KMS-11 (cell line): ENCODE data around the gene FHIT.
"Not testable (repeated sequence)": the region's sequence is repeated elsewhere in the genome, so short reads cannot be mapped to it uniquely, and the experiment has no call there.

Experiments used
- H2AFZ ChIP-seq: fragments of 200-600 bp; sonication (generic); 2 replicates; pipeline ENCODE4 v1.6.1; 2016; ENCODE audit warnings: antibody characterized with exemption, mixed run types, low read depth
- H3K27ac ChIP-seq: fragments of 200-600 bp; sonication (generic); 2 replicates; pipeline ENCODE4 v1.6.1; 2016; ENCODE audit warnings: mild to moderate bottlenecking, mixed run types
- H3K27me3 ChIP-seq: fragments of 200-600 bp; sonication (generic); 2 replicates; pipeline ENCODE4 v1.6.1; 2017; ENCODE audit warnings: mild to moderate bottlenecking, low read depth, mixed run types, moderate library complexity; ENCODE audit not compliant: insufficient read depth
- H3K36me3 ChIP-seq: fragments of 200-600 bp; sonication (generic); 2 replicates; pipeline ENCODE4 v1.6.1; 2017; ENCODE audit warnings: mild to moderate bottlenecking, mixed run types; ENCODE audit not compliant: insufficient read depth
- H3K4me1 ChIP-seq: fragments of 200-600 bp; sonication (generic); 2 replicates; pipeline ENCODE4 v1.6.1; 2016; ENCODE audit warnings: mild to moderate bottlenecking, low read depth, mixed run types; ENCODE audit not compliant: poor library complexity, severe bottlenecking
- H3K4me2 ChIP-seq: fragments of 200-600 bp; sonication (generic); 2 replicates; pipeline ENCODE4 v1.7.0; 2016; ENCODE audit warnings: mild to moderate bottlenecking, mixed run types
- H3K4me3 ChIP-seq: fragments of 200-600 bp; sonication (generic); IDR thresholded peaks from 2 replicates; pipeline ENCODE4 v1.6.1; 2017; ENCODE audit warnings: low read depth, low read length, mixed read lengths; ENCODE audit not compliant: insufficient read depth
- H3K79me2 ChIP-seq: fragments of 200-600 bp; sonication (generic); 2 replicates; pipeline ENCODE4 v1.6.1; 2016; ENCODE audit warnings: low read depth, mixed run types; ENCODE audit not compliant: insufficient read depth
- H3K9ac ChIP-seq: fragments of 200-600 bp; sonication (generic); 2 replicates; pipeline ENCODE4 v1.6.1; 2016; ENCODE audit warnings: mild to moderate bottlenecking, mixed run types
- H4K20me1 ChIP-seq: fragments of 200-600 bp; sonication (generic); 2 replicates; pipeline ENCODE4 v1.6.1; 2016; ENCODE audit warnings: mild to moderate bottlenecking, mixed run types; ENCODE audit not compliant: insufficient read depth
- CTCF ChIP-seq: fragments of 200-600 bp; sonication (generic); conservative IDR thresholded peaks from 2 replicates; pipeline ENCODE4 v1.6.1; 2017; ENCODE audit warnings: low read depth, mild to moderate bottlenecking, antibody characterized with exemption, low read length, moderate library complexity, mixed read lengths

Gene FHIT

GRCh38 chr3:59936472-59936871 lies 1314.8 kb downstream of the FHIT start:
- Histone ChIP-seq H3K79me2 (no peaks in the 10 kb centered on the region), H3K4me2 (no peak overlapping the region), H3K9ac (no peak overlapping the region), H3K36me3 (no peaks in the 10 kb centered on the region), H3K4me3 (no peak overlapping the region), H3K4me1 (no peaks in the 10 kb centered on the region), H3K27me3 (no peaks in the 10 kb centered on the region), H2AFZ (no peak overlapping the region), H4K20me1 (no peaks in the 10 kb centered on the region), H3K27ac (no peak overlapping the region)
- TF ChIP-seq CTCF = no peak

- no peak overlapping the region for H2AFZ ChIP-seq
- H3K27ac ChIP-seq = no peak overlapping the region
- H3K4me1 ChIP-seq = no peaks in the 10 kb centered on the region
- H3K36me3 ChIP-seq = no peaks in the 10 kb centered on the region
- no peak overlapping the region for H3K4me3 ChIP-seq
- no peak for TF ChIP-seq CTCF
- no peaks in the 10 kb centered on the region for H3K27me3 ChIP-seq
- no peak overlapping the region for H3K4me2 ChIP-seq
- no peaks in the 10 kb centered on the region for H4K20me1 ChIP-seq
- no peak overlapping the region for H3K9ac ChIP-seq
- no peaks in the 10 kb centered on the region for H3K79me2 ChIP-seq
Observed at GRCh38 chr3:59935025-59935424, 1316.2 kb downstream of the FHIT start.

GRCh38 chr3:59934560-59934959 lies 1316.7 kb downstream of the FHIT start:
- not testable (repeated sequence) for H2AFZ ChIP-seq, H3K9ac ChIP-seq, H3K4me3 ChIP-seq, H4K20me1 ChIP-seq, H3K36me3 ChIP-seq, H3K79me2 ChIP-seq, H3K4me1 ChIP-seq, H3K27ac ChIP-seq, H3K4me2 ChIP-seq, H3K27me3 ChIP-seq

- H3K4me2 ChIP-seq = no peak overlapping the region
- H2AFZ ChIP-seq = no peak overlapping the region
- H3K79me2 ChIP-seq = no peaks in the 10 kb centered on the region
- no peaks in the 10 kb centered on the region for H3K36me3 ChIP-seq
- H3K27ac ChIP-seq = no peak overlapping the region
- no peak for TF ChIP-seq CTCF
- H3K9ac ChIP-seq = no peak overlapping the region
- no peaks in the 10 kb centered on the region for H3K4me1 ChIP-seq
- H4K20me1 ChIP-seq = no peaks in the 10 kb centered on the region
- H3K27me3 ChIP-seq = no peaks in the 10 kb centered on the region
- H3K4me3 ChIP-seq = no peak overlapping the region
Observed at GRCh38 chr3:59930170-59930569, 1321.1 kb downstream of the FHIT start.

GRCh38 chr3:59927056-59927455 lies 1324.2 kb downstream of the FHIT start:
- H3K27me3 ChIP-seq = no peaks in the 10 kb centered on the region
- no peak overlapping the region for H3K4me3 ChIP-seq
- no peaks in the 10 kb centered on the region for H3K4me1 ChIP-seq
- no peak overlapping the region for H3K9ac ChIP-seq
- no peak overlapping the region for H3K4me2 ChIP-seq
- H3K36me3 ChIP-seq = no peaks in the 10 kb centered on the region
- no peak overlapping the region for H2AFZ ChIP-seq
- H4K20me1 ChIP-seq = no peaks in the 10 kb centered on the region
- TF ChIP-seq CTCF = no peak
- no peak overlapping the region for H3K27ac ChIP-seq
- no peaks in the 10 kb centered on the region for H3K79me2 ChIP-seq
